Measurements from ENCODE around the gene DOCK9. TPM values are rescaled to one million over a fixed set of nuclear protein-coding genes. Genes with fewer than 3 reads are reported as not detected.

DOCK9 gene
- total RNA-seq, 2 experiments from 2014 or later: 92.4 to 100 TPM

DNA sequence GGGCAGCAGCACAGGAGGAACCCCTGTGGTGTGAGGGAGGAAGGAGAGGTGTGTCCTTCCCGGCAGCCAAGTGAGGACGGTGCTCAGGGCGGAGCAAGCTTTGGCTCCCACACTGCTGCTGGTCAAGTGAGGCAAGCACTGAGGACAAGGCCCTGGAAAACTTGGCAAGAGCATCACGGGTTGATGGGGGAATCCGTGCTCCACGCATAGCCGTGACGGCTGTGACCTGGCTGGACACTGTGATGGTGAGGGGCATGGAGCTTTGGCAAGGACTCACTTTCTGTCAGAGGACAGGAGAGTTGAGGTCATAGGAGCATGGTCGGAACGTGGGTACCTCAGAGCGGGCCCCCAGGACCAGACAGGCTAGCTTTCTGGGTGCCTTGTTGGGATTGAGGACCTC, 196.4 kb downstream of the DOCK9 start:
- no peaks in the 10 kb centered on the region for H3K36me3 Mint-ChIP-seq (ENCODE audit: low read depth)
- ChIA-PET POLR2A (no interaction called here), CTCF (no interaction called here)
- no peaks in the 10 kb centered on the region for H3K9me3 Mint-ChIP-seq (ENCODE audit: insufficient read depth)
- no peak overlapping the region for H3K27ac Mint-ChIP-seq
- H3K27me3 Mint-ChIP-seq (ENCODE audit: low read depth): peaks cover 10% of the 10 kb centered on the region
- no peak overlapping the region for H3K4me3 Mint-ChIP-seq
- H3K4me1 Mint-ChIP-seq (ENCODE audit: low read depth): no peaks in the 10 kb centered on the region
- ATAC-seq: no peak
- no peak for DNase-seq

- DNase-seq: no peak
- POLR2A ChIA-PET: no interaction called here
- peaks cover 7% of the 10 kb centered on the region for H3K27me3 Mint-ChIP-seq (ENCODE audit: low read depth)
- no peak overlapping the region for H3K4me3 Mint-ChIP-seq
- H3K4me1 Mint-ChIP-seq (ENCODE audit: low read depth): no peaks in the 10 kb centered on the region
- H3K27ac Mint-ChIP-seq: no peak overlapping the region
- no peaks in the 10 kb centered on the region for H3K36me3 Mint-ChIP-seq (ENCODE audit: low read depth)
- ATAC-seq: no peak
- no peaks in the 10 kb centered on the region for H3K9me3 Mint-ChIP-seq (ENCODE audit: insufficient read depth)
- CTCF ChIA-PET: no interaction called here
These were observed 196.8 kb downstream of the DOCK9 start for GRCh38 chr13:98781045-98781444.

GRCh38 chr13:98780451-98780850, 197.4 kb downstream of the DOCK9 start:
- H3K36me3 Mint-ChIP-seq (ENCODE audit: low read depth): no peaks in the 10 kb centered on the region
- DNase-seq: no peak
- no peak overlapping the region for H3K27ac Mint-ChIP-seq
- CTCF ChIA-PET: no interaction called here
- POLR2A ChIA-PET: no interaction called here
- ATAC-seq: no peak
- H3K27me3 Mint-ChIP-seq (ENCODE audit: low read depth): peaks cover 7% of the 10 kb centered on the region
- H3K9me3 Mint-ChIP-seq (ENCODE audit: insufficient read depth): no peaks in the 10 kb centered on the region
- H3K4me3 Mint-ChIP-seq: no peak overlapping the region
- no peaks in the 10 kb centered on the region for H3K4me1 Mint-ChIP-seq (ENCODE audit: low read depth)

GRCh38 chr13:98779695-98780094, 198.2 kb downstream of the DOCK9 start:
- peaks cover 7% of the 10 kb centered on the region for H3K27me3 Mint-ChIP-seq (ENCODE audit: low read depth)
- H3K27ac Mint-ChIP-seq: no peak overlapping the region
- no peaks in the 10 kb centered on the region for H3K9me3 Mint-ChIP-seq (ENCODE audit: insufficient read depth)
- ATAC-seq (no peak), DNase-seq (no peak)
- ChIA-PET POLR2A (no interaction called here), CTCF (no interaction called here)
- H3K4me3 Mint-ChIP-seq: no peak overlapping the region
- H3K4me1 Mint-ChIP-seq (ENCODE audit: low read depth): no peaks in the 10 kb centered on the region
- H3K36me3 Mint-ChIP-seq (ENCODE audit: low read depth): no peaks in the 10 kb centered on the region

- no peaks in the 10 kb centered on the region for H3K36me3 Mint-ChIP-seq (ENCODE audit: low read depth)
- H3K27me3 Mint-ChIP-seq (ENCODE audit: low read depth): peaks cover 7% of the 10 kb centered on the region
- CTCF ChIA-PET: no interaction called here
- H3K4me3 Mint-ChIP-seq: no peak overlapping the region
- no peaks in the 10 kb centered on the region for H3K4me1 Mint-ChIP-seq (ENCODE audit: low read depth)
- no peaks in the 10 kb centered on the region for H3K9me3 Mint-ChIP-seq (ENCODE audit: insufficient read depth)
- no peak overlapping the region for H3K27ac Mint-ChIP-seq
- POLR2A ChIA-PET: no interaction called here
- DNase-seq: no peak
- no peak for ATAC-seq
These were observed 199.1 kb downstream of the DOCK9 start for GRCh38 chr13:98778749-98779148.

- H3K27me3 Mint-ChIP-seq (ENCODE audit: low read depth): peaks cover 3% of the 10 kb centered on the region
- DNase-seq (no peak), ATAC-seq (no peak)
- CTCF ChIA-PET: no interaction called here
- no peaks in the 10 kb centered on the region for H3K4me1 Mint-ChIP-seq (ENCODE audit: low read depth)
- POLR2A ChIA-PET: no interaction called here
- no peak overlapping the region for H3K27ac Mint-ChIP-seq
- H3K4me3 Mint-ChIP-seq: no peak overlapping the region
- no peaks in the 10 kb centered on the region for H3K9me3 Mint-ChIP-seq (ENCODE audit: insufficient read depth)
- H3K36me3 Mint-ChIP-seq (ENCODE audit: low read depth): no peaks in the 10 kb centered on the region
These were observed 201.2 kb downstream of the DOCK9 start for GRCh38 chr13:98776644-98777043.

DNA sequence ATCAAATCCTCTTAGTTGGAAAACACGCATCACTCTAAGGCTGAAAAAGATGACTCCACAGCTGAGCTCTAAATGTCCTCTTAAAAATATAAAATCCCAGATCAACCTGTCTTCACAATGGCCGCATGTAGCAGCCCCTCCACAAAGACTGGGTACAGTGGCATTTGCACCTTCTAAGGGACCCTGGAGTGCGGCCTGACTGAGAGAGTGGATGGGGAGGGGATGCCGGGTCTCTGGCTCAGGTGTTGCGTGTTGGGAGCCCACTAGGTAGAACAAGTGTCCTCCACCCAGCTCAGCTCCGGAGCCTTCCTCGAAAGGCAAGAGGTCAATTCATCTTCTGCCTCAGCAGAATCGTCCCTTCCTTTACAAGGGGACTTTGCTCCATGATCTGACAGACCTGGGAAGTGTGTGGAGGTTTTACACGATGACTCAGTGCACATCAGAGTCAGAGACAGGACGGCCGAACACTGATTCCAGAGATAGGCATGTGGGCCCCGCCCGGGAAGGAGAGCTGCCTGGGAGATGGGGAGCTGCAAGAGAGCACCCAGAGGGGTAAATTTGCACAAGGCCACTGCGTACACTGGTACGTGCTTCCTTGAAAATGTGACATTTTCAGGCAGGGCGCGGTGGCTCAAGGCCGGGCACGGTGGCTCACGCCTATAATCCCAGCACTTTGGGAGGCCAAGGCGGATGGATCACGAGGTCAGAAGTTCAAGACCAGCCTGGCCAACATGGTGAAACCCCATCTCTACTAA, 201.8 kb downstream of the DOCK9 start:
- no peak overlapping the region for H3K27ac Mint-ChIP-seq
- no peak overlapping the region for H3K4me3 Mint-ChIP-seq
- ChIA-PET CTCF (no interaction called here), POLR2A (no interaction called here)
- H3K36me3 Mint-ChIP-seq (ENCODE audit: low read depth): no peaks in the 10 kb centered on the region
- ATAC-seq: no peak
- H3K4me1 Mint-ChIP-seq (ENCODE audit: low read depth): no peaks in the 10 kb centered on the region
- H3K27me3 Mint-ChIP-seq (ENCODE audit: low read depth): peaks cover 3% of the 10 kb centered on the region
- H3K9me3 Mint-ChIP-seq (ENCODE audit: insufficient read depth): no peaks in the 10 kb centered on the region
- no peak for DNase-seq

DNA sequence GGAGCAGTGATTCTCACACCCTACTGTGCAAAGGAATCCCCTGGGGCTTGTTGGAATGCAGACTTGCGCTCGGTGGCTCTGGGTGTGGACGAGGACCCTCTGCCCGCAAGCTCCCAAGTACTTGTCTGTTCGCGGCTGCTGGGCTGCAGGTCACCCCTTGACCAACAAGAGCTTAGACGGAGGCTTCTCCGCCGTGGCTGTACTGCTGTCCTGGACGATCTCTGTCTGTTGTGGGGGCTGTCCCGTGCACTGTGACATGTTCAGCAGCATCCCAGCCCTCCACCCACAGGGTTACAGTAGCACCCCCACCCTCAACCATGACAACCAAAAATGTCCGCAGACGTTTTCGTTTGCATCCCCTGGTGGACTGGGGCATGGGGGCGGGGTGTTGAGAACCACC, 202.5 kb downstream of the DOCK9 start:
- ChIA-PET POLR2A (no interaction called here), CTCF (no interaction called here)
- H3K9me3 Mint-ChIP-seq (ENCODE audit: insufficient read depth): no peaks in the 10 kb centered on the region
- no peaks in the 10 kb centered on the region for H3K4me1 Mint-ChIP-seq (ENCODE audit: low read depth)
- DNase-seq (no peak), ATAC-seq (no peak)
- no peak overlapping the region for H3K4me3 Mint-ChIP-seq
- H3K36me3 Mint-ChIP-seq (ENCODE audit: low read depth): no peaks in the 10 kb centered on the region
- H3K27ac Mint-ChIP-seq: no peak overlapping the region
- peaks cover 3% of the 10 kb centered on the region for H3K27me3 Mint-ChIP-seq (ENCODE audit: low read depth)

DNA sequence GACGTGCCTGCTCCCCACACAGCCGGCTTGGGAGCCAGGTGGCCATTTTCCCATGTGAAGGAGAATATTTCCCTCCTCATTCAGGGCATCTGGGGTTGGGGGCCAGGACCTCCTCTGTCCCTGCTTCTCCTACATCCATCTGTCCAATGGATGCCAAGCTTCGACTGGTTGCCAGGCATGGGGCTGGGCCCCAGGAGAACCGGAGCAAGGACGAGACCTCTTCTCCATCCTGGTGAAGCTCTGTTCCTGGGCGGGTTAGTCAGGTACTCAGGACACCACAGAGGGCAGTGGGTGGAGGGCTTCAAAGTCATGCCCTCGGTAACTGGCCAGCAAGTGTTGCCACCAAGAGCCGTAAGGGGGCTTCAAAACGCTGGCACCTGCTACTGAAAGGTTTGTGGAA, 203.1 kb downstream of the DOCK9 start:
- Mint-ChIP-seq H3K27ac (no peak overlapping the region), H3K9me3 (ENCODE audit: insufficient read depth) (no peaks in the 10 kb centered on the region), H3K36me3 (ENCODE audit: low read depth) (no peaks in the 10 kb centered on the region), H3K4me3 (no peak overlapping the region), H3K4me1 (ENCODE audit: low read depth) (no peaks in the 10 kb centered on the region), H3K27me3 (ENCODE audit: low read depth) (peaks cover 7% of the 10 kb centered on the region)
- ChIA-PET CTCF (no interaction called here), POLR2A (no interaction called here)
- no peak for DNase-seq
- ATAC-seq: no peak

DNA sequence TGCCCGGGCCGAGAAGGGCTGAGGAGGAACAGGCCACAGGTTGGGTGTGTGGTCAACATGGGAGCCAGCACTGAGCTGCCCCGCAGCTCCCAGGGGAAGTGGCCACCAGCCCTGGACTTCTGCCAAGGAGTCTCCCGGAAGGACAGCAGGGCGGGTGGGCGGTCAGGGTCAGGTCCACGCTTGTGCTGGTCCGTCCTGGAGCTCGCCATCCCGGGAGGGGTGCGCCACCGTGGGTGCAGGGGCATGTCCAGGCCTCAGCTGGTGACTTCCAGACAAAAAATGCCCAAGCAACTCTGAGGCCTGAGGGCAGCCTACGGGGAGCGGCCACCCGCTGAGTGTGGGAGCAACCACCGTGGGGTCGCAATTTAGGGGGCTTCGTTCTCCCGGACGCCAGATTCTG, 203.9 kb downstream of the DOCK9 start:
- POLR2A ChIA-PET: no interaction called here
- no peaks in the 10 kb centered on the region for H3K9me3 Mint-ChIP-seq (ENCODE audit: insufficient read depth)
- ATAC-seq (no peak), DNase-seq (no peak)
- CTCF ChIA-PET: no interaction called here
- no peak overlapping the region for H3K4me3 Mint-ChIP-seq
- no peaks in the 10 kb centered on the region for H3K36me3 Mint-ChIP-seq (ENCODE audit: low read depth)
- peaks cover 13% of the 10 kb centered on the region for H3K27me3 Mint-ChIP-seq (ENCODE audit: low read depth)
- no peaks in the 10 kb centered on the region for H3K4me1 Mint-ChIP-seq (ENCODE audit: low read depth)
- H3K27ac Mint-ChIP-seq: no peak overlapping the region

- POLR2A ChIA-PET: no interaction called here
These were observed 204.9 kb downstream of the DOCK9 start for GRCh38 chr13:98772794-98773452.

DNA sequence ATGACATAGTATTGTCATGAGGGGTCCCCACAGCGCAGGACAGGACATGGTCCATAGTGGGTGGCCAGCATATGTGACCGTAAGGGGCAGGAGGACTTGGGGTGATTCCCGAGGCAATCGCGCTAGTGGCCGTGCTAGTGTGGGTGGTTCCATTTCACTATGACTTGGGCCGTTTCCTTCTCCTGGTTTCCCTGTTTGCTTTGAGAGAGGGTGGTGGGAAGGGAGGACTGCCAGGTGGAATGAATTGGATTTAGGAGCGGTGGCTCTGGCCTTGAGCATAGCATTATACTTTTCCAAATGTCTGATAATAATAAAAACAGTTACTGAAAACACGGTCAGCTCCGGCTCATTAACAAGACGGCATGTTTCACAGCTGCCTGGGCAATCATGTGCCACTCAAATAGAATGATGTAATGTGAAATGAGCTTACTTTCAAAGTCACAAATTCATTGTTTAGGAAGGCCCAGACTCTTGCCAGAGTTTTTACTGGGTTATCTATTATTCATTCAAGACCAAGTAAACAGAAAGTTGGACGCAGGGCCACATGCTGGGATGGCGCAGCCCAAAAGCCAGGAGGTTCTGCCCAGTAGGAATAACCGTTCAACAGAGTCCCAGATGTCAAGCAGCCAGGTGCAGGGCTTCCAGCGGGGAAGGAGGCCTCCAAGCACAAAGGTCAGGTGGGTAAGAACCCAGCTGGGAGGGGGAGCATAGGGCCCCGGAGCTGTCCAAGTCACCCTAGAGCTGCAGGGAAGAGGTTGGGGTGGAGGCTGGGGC, 205.8 kb downstream of the DOCK9 start:
- peaks cover 12% of the 10 kb centered on the region for H3K27me3 Mint-ChIP-seq (ENCODE audit: low read depth)
- CTCF ChIA-PET: no interaction called here
- H3K9me3 Mint-ChIP-seq (ENCODE audit: insufficient read depth): no peaks in the 10 kb centered on the region
- ATAC-seq: no peak
- DNase-seq: no peak
- POLR2A ChIA-PET: no interaction called here
- H3K4me1 Mint-ChIP-seq (ENCODE audit: low read depth): no peaks in the 10 kb centered on the region
- H3K36me3 Mint-ChIP-seq (ENCODE audit: low read depth): no peaks in the 10 kb centered on the region
- H3K27ac Mint-ChIP-seq: no peak overlapping the region
- H3K4me3 Mint-ChIP-seq: no peak overlapping the region

More at GRCh38 chr13:98772794-98773452, 204.9 kb downstream of the DOCK9 start:
- no peaks in the 10 kb centered on the region for H3K36me3 Mint-ChIP-seq (ENCODE audit: low read depth)
- H3K27ac Mint-ChIP-seq: no peak overlapping the region
- no peak for DNase-seq
- no peak for ATAC-seq
- CTCF ChIA-PET: no interaction called here
- H3K9me3 Mint-ChIP-seq (ENCODE audit: insufficient read depth): no peaks in the 10 kb centered on the region
- H3K4me3 Mint-ChIP-seq: no peak overlapping the region
- peaks cover 15% of the 10 kb centered on the region for H3K27me3 Mint-ChIP-seq (ENCODE audit: low read depth)
- no peaks in the 10 kb centered on the region for H3K4me1 Mint-ChIP-seq (ENCODE audit: low read depth)

All from activated CD8-positive, alpha-beta T cell treated with anti-CD3 and anti-CD28 coated beads, Interleukin-2, amount 10 ng/mL, durations not matched to agents 7 days and 5 days (primary cell).